HEK293 (cell line): Measurements from ENCODE around the gene ITPR2.

Experiments
- CTCF ChIP-seq: fragments of 450-650 bp; formaldehyde crosslinking; IDR thresholded peaks from 2 replicates; pipeline ENCODE4 v1.5.1; 2016; ENCODE audit warnings: missing biosample characterization, missing genetic modification characterization
- SETDB1 ChIP-seq: IDR thresholded peaks from one replicate; pipeline ENCODE4 v1.6.1; 2017; ENCODE audit warnings: mild to moderate bottlenecking, low read length, moderate library complexity, mixed read lengths; ENCODE audit not compliant: insufficient read length
- ZBTB49 ChIP-seq: fragments of 450-650 bp; formaldehyde crosslinking; IDR thresholded peaks from 2 replicates; pipeline ENCODE4 v1.5.1; 2016; ENCODE audit warnings: missing biosample characterization, missing genetic modification characterization, low read depth

- TF ChIP-seq CTCF (tag by site-specific recombination): peak; percentile 20; the same call in 1 of the 2 replicates
- no peak for TF ChIP-seq ZBTB49 (tag by site-specific recombination)
- no peak for TF ChIP-seq SETDB1
Observed at GRCh38 chr12:26691234-26691970, 141.6 kb downstream of the ITPR2 start.
